BJ (cell line): ENCODE data around the gene CDK14. TPM values are rescaled to one million over a fixed set of nuclear protein-coding genes. Genes with fewer than 3 reads are reported as not detected.
"Not testable (repeated sequence)": the region's sequence is repeated elsewhere in the genome, so short reads cannot be mapped to it uniquely, and the experiment has no call there.

Experiments used
- CTCF ChIA-PET: fragments of 350-600 bp; formaldehyde crosslinking; extraction: SDS; loops from one replicate; lab custom pipeline; 2021; ENCODE audit warnings: antibody characterized with exemption, inconsistent platforms; lab: Yijun Ruan, JAX
- POLR2A ChIA-PET: fragments of 300-600 bp; sonication (Branson Sonifier 250); formaldehyde crosslinking; extraction: SDS; loops from one replicate; lab custom pipeline; 2021; ENCODE audit warnings: antibody characterized with exemption; lab: Charles Lee
- DNase-seq: peaks from one replicate; pipeline ENCODE4 v3.0.0-alpha.2; 2011; ENCODE audit warnings: low read depth
- H3K27me3 ChIP-seq: 2 replicates; pipeline ENCODE4 v1.6.0; 2011; ENCODE audit warnings: low read length; ENCODE audit not compliant: control insufficient read depth, insufficient read depth
- H3K36me3 ChIP-seq: 2 replicates; pipeline ENCODE4 v1.5.1; 2011; ENCODE audit warnings: low read length; ENCODE audit not compliant: control insufficient read depth, insufficient read depth
- H3K4me3 ChIP-seq: 2 replicates; pipeline ENCODE4 v1.5.1; 2011; ENCODE audit warnings: low read depth, mild to moderate bottlenecking, control low read depth, low read length
- polyA plus RNA-seq: library from polyadenylated mRNA; depleted of rRNA; stranded (reverse); fragments of >200 nt; gene quantifications from 2 replicates; pipeline ENCODE4 v1.2.3, GENCODE V29; 2011
- TF ChIP-seq, protein P1 (sequence below): IDR thresholded peaks from 2 replicates; pipeline ENCODE4 v1.5.1; 2011; ENCODE audit warnings: low read depth, mild to moderate bottlenecking, control low read depth, inconsistent platforms, low read length, moderate library complexity; ENCODE audit not compliant: insufficient read depth

The CDK14 gene
- polyA plus RNA-seq, 1 experiment: 6.7 TPM

DNA sequence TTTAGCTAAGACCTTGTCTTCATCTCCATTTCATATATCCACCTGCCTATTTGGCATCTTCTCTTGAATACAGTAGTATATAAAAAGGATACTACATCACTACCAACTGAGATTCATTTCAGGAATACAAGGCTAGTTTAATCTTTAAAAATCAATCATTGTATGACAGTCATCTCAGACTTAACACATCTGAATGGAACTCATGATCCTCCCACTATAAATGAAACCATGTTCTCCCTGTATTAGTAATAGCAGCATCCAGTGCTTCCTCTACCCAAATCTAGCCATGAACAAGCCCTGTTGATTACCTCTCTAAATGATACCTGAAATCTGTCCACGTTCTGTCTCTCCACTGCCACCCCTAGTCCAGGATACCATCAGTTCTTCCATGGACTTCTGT, 196.2 kb downstream of the CDK14 start:
- Histone ChIP-seq H3K4me3 (no peak overlapping the region), H3K36me3 (no peaks in the 10 kb centered on the region), H3K27me3 (no peaks in the 10 kb centered on the region)
- no peak for DNase-seq
- TF ChIP-seq, protein P1, sequence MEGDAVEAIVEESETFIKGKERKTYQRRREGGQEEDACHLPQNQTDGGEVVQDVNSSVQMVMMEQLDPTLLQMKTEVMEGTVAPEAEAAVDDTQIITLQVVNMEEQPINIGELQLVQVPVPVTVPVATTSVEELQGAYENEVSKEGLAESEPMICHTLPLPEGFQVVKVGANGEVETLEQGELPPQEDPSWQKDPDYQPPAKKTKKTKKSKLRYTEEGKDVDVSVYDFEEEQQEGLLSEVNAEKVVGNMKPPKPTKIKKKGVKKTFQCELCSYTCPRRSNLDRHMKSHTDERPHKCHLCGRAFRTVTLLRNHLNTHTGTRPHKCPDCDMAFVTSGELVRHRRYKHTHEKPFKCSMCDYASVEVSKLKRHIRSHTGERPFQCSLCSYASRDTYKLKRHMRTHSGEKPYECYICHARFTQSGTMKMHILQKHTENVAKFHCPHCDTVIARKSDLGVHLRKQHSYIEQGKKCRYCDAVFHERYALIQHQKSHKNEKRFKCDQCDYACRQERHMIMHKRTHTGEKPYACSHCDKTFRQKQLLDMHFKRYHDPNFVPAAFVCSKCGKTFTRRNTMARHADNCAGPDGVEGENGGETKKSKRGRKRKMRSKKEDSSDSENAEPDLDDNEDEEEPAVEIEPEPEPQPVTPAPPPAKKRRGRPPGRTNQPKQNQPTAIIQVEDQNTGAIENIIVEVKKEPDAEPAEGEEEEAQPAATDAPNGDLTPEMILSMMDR: no peak
- CTCF ChIA-PET: no interaction called here
- POLR2A ChIA-PET: no interaction called here

DNA sequence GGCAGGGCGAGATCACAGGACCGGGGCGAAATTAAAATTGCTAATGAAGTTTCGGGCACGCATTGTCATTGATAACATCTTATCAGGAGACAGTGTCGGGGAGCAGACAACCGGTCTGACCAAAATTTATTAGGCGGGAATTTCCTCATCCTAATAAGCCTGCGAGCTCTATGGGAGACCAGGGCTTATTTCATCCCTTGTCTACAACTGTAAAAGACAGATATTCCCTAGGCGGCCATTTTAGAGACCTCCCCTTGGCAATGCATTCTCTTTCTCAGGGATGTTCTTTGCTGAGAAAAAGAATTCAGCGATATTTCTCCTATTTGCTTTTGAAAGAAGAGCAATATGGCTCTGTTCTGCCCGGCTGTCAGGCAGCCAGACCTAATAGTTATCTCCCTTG, 198.1 kb downstream of the CDK14 start:
- POLR2A ChIA-PET, DNase-seq, H3K36me3 ChIP-seq: not testable (repeated sequence)

DNA sequence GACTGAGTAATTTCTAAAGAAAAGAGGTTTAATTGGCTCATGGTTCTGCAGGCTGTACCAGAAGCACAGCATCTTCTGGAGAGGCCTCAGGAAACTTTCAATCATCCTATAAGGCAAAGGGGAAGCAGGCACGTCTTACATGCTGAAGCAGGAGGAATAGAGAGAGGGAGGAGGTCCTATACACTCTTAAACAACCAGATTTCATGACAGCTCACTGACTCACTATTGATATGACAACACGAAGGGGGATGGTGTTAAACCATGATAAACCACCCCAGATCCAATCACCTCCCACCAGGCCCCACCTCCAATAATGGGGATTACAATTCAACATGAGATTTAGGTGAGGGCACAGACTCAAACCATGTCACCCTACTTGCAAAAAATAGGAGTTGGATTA, 201.5 kb downstream of the CDK14 start:
- TF ChIP-seq, protein P1: no peak
- POLR2A ChIA-PET: no interaction called here
- Histone ChIP-seq H3K27me3 (no peaks in the 10 kb centered on the region), H3K36me3 (no peaks in the 10 kb centered on the region), H3K4me3 (no peak overlapping the region)
- CTCF ChIA-PET: no interaction called here
- DNase-seq: no peak

More for the DNA sequence above, 198.1 kb downstream of the CDK14 start:
- CTCF ChIA-PET: interaction anchor here (0.7 kb wide), 1 partner anchor 12 kb away, joined by 3 read pairs; no protein-coding TSS in a partner anchor
- not testable (repeated sequence) for H3K27me3 ChIP-seq, H3K4me3 ChIP-seq

DNA sequence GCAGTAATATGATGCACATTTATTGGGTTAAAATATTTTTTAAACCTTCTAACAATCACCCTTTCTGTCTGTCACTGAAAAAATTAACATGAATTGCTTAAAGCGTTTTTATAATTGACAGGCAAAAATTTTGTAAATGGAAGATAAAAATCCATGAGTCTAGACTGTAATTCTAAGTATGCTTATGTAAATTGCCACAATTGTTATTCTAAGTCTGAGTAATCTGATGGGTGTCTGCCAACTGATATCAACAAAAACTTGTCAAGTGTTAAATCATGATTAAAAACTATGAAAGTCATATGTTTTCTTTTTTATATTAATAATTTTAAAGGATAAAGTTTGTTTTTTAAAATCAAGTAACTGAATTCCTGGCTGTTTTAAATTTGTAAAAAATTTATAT, 208.2 kb downstream of the CDK14 start:
- H3K36me3 ChIP-seq: no peaks in the 10 kb centered on the region
- H3K4me3 ChIP-seq: no peak overlapping the region
- DNase-seq: no peak
- H3K27me3 ChIP-seq: no peaks in the 10 kb centered on the region
- TF ChIP-seq, protein P1: no peak
- ChIA-PET POLR2A (interaction anchor here (0.6 kb wide), 1 partner anchor 324 kb away, joined by 6 read pairs; no protein-coding TSS in a partner anchor), CTCF (no interaction called here)

DNA sequence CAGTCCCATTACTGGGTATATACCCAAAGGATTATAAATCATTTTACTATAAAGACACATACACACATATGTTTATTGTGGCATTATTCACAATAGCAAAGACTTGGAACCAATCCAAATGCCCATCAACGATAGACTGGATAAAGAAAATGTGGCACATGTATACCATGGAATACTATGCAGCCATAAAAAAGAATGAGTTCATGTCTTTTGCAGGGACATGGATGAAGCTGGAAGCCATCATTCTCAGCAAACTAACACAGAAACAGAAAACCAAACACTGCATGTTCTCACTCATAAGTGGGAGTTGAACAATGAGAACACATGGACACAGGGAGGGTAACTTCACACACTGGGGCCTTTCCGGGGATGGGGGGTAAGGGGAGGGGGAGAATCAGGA, 219.4 kb downstream of the CDK14 start:
- CTCF ChIA-PET, H3K36me3 ChIP-seq, H3K27me3 ChIP-seq, DNase-seq, POLR2A ChIA-PET, H3K4me3 ChIP-seq: not testable (repeated sequence)

DNA sequence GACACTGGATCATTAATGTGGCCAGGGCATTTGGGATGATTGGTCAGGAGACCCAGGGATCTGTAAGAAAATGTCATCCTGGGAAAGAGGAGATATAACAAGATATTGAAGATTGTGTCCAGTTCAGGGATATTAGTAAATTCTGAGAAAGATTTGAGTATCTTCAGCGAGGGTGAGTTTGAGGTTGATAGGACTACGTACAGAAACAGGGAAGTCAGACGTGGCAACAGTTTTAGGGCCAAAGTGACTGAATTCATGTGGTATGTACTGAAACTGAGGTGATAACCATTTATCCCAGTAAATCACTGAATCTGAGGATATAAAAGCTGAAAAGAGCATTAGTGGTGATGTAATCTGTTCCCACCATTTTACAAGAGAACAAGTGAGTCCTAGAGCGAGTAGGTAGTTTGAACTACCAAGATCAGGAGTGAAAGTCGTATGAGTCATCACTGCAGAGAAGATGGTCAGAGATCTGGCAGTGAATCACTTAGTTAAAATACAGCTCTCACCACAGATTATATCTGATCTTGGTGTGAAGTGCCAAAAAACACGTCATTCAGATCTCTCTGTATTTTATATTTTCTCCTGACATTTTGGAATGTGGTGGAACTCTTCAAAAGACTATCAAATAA, 220.5 kb downstream of the CDK14 start:
- ChIA-PET POLR2A (no interaction called here), CTCF (interaction anchor here (0.5 to 1.2 kb wide), 3 partner anchors 9 to 364 kb away, joined by 3 read pairs; no protein-coding TSS in a partner anchor)

More for the DNA sequence above, 220.5 kb downstream of the CDK14 start:
- H3K36me3 ChIP-seq: no peaks in the 10 kb centered on the region; the same call in 1 of the 2 replicates
- H3K27me3 ChIP-seq: no peaks in the 10 kb centered on the region
- TF ChIP-seq, protein P1: no peak
- H3K4me3 ChIP-seq: no peak overlapping the region
- DNase-seq: peak; percentile 96
